Measurements from ENCODE around the gene MAN1B1.

Gene MAN1B1

GRCh38 chr9:137097761-137098462 lies 11.1 kb downstream of the MAN1B1 start:
- no peak for TF ChIP-seq EGR1 (IDR thresholded peaks at IDR 0.05)
- TF ChIP-seq MAX (IDR thresholded peaks at IDR 0.05) = no peak
- no peak for TF ChIP-seq CEBPB (IDR thresholded peaks at IDR 0.05)
- no peak for TF ChIP-seq RAD21 (IDR thresholded peaks at IDR 0.05; ENCODE audit: low read depth)
- no peak for TF ChIP-seq TAF1 (IDR thresholded peaks at IDR 0.05; ENCODE audit: low read depth)
- no peak for TF ChIP-seq ZBTB7A (IDR thresholded peaks at IDR 0.05; ENCODE audit: low read depth)
- no peak for TF ChIP-seq CREB1 (IDR thresholded peaks at IDR 0.05; ENCODE audit: low read depth)
- TF ChIP-seq REST (IDR thresholded peaks at IDR 0.05; ENCODE audit: low read depth) = no peak
- TF ChIP-seq YY1 (IDR thresholded peaks at IDR 0.05; ENCODE audit: low read depth) = no peak
- TF ChIP-seq USF1 (IDR thresholded peaks at IDR 0.05) = no peak
- TF ChIP-seq TEAD4 (IDR thresholded peaks at IDR 0.05) = no peak

- TF ChIP-seq EP300 (IDR thresholded peaks at IDR 0.05; ENCODE audit: borderline replicate concordance) = no peak
- no peak for TF ChIP-seq TEAD4 (IDR thresholded peaks at IDR 0.05)
These were observed 12.4 kb downstream of the MAN1B1 start for GRCh38 chr9:137099231-137099630.

- no peak for TF ChIP-seq EP300 (IDR thresholded peaks at IDR 0.05; ENCODE audit: borderline replicate concordance)
- TF ChIP-seq REST (IDR thresholded peaks at IDR 0.05; ENCODE audit: low read depth) = no peak
- no peak for TF ChIP-seq CEBPB (IDR thresholded peaks at IDR 0.05)
- no peak for TF ChIP-seq TEAD4 (IDR thresholded peaks at IDR 0.05)
- no peak for TF ChIP-seq TAF1 (IDR thresholded peaks at IDR 0.05; ENCODE audit: low read depth)
- TF ChIP-seq EGR1 (IDR thresholded peaks at IDR 0.05) = no peak
- TF ChIP-seq TCF12 (IDR thresholded peaks at IDR 0.05; ENCODE audit: low read depth) = no peak
- TF ChIP-seq ZBTB7A (IDR thresholded peaks at IDR 0.05; ENCODE audit: low read depth) = no peak
- no peak for TF ChIP-seq CREB1 (IDR thresholded peaks at IDR 0.05; ENCODE audit: low read depth)
- TF ChIP-seq NFIC (IDR thresholded peaks at IDR 0.05) = no peak
These were observed 16.6 kb downstream of the MAN1B1 start for GRCh38 chr9:137103206-137103999.

GRCh38 chr9:137105814-137106661 lies 19.3 kb downstream of the MAN1B1 start:
- no peak for TF ChIP-seq EGR1 (IDR thresholded peaks at IDR 0.05)
- no peak for TF ChIP-seq USF1 (IDR thresholded peaks at IDR 0.05)
- no peak for TF ChIP-seq MAX (IDR thresholded peaks at IDR 0.05)
- no peak for TF ChIP-seq ZBTB7A (IDR thresholded peaks at IDR 0.05; ENCODE audit: low read depth)
- no peak for TF ChIP-seq TCF12 (IDR thresholded peaks at IDR 0.05; ENCODE audit: low read depth)
- TF ChIP-seq TAF1 (IDR thresholded peaks at IDR 0.05; ENCODE audit: low read depth) = no peak
- no peak for TF ChIP-seq FOXM1 (IDR thresholded peaks at IDR 0.05; ENCODE audit: borderline replicate concordance, low read depth)
- no peak for TF ChIP-seq CEBPB (IDR thresholded peaks at IDR 0.05)
- no peak for TF ChIP-seq NFIC (IDR thresholded peaks at IDR 0.05)
- no peak for TF ChIP-seq EP300 (IDR thresholded peaks at IDR 0.05; ENCODE audit: borderline replicate concordance)
- TF ChIP-seq TEAD4 (IDR thresholded peaks at IDR 0.05) = no peak
- TF ChIP-seq RAD21 (IDR thresholded peaks at IDR 0.05; ENCODE audit: low read depth) = no peak
- no peak for TF ChIP-seq CREB1 (IDR thresholded peaks at IDR 0.05; ENCODE audit: low read depth)

GRCh38 chr9:137106662-137107250 lies 20.0 kb downstream of the MAN1B1 start:
- TF ChIP-seq EGR1 (IDR thresholded peaks at IDR 0.05) (no peak), YY1 (IDR thresholded peaks at IDR 0.05; ENCODE audit: low read depth) (no peak), TEAD4 (IDR thresholded peaks at IDR 0.05) (no peak), EP300 (IDR thresholded peaks at IDR 0.05; ENCODE audit: borderline replicate concordance) (no peak), REST (IDR thresholded peaks at IDR 0.05; ENCODE audit: low read depth) (no peak), FOXM1 (IDR thresholded peaks at IDR 0.05; ENCODE audit: borderline replicate concordance, low read depth) (no peak), USF1 (IDR thresholded peaks at IDR 0.05) (no peak), MAX (IDR thresholded peaks at IDR 0.05) (no peak), NFIC (IDR thresholded peaks at IDR 0.05) (no peak), CREB1 (IDR thresholded peaks at IDR 0.05; ENCODE audit: low read depth) (no peak), RAD21 (IDR thresholded peaks at IDR 0.05; ENCODE audit: low read depth) (no peak), TCF12 (IDR thresholded peaks at IDR 0.05; ENCODE audit: low read depth) (no peak), CEBPB (IDR thresholded peaks at IDR 0.05) (no peak), ZBTB7A (IDR thresholded peaks at IDR 0.05; ENCODE audit: low read depth) (no peak), TAF1 (IDR thresholded peaks at IDR 0.05; ENCODE audit: low read depth) (no peak)

All from Ishikawa (cell line).